GM19099 (cell line): ENCODE results near the gene RRAGA.

Experiments
- POLR2A ChIP-seq: IDR thresholded peaks from 3 replicates; pipeline ENCODE4 v1.6.1; 2011; ENCODE audit warnings: low read depth; ENCODE audit not compliant: insufficient read length; ENCODE audit errors: extremely low read depth

Gene RRAGA

GRCh38 chr9:19048966-19049916, at the start of gene RRAGA:
RRAGA (plus strand) TSS chr9:19049427; CDS start chr9:19049660, 233 bp downstream.
- TF ChIP-seq POLR2A = peak; percentile 93

- TF ChIP-seq POLR2A = no peak
Observed at GRCh38 chr9:19000133-19000532, 49.1 kb upstream of the RRAGA start.

GRCh38 chr9:19009391-19009965, 39.7 kb upstream of the RRAGA start:
- no peak for TF ChIP-seq POLR2A

GRCh38 chr9:19018201-19018600, 31.0 kb upstream of the RRAGA start:
- TF ChIP-seq POLR2A = no peak

- no peak for TF ChIP-seq POLR2A
Observed at GRCh38 chr9:19020886-19021455, 28.3 kb upstream of the RRAGA start.

GRCh38 chr9:19022206-19022605, 27.0 kb upstream of the RRAGA start:
- no peak for TF ChIP-seq POLR2A

- TF ChIP-seq POLR2A = no peak
Observed at GRCh38 chr9:19023078-19023477, 26.1 kb upstream of the RRAGA start.

- TF ChIP-seq POLR2A = no peak
Observed at GRCh38 chr9:19026375-19026774, 22.9 kb upstream of the RRAGA start.

- no peak for TF ChIP-seq POLR2A
Observed at GRCh38 chr9:19027825-19028224, 21.4 kb upstream of the RRAGA start.

GRCh38 chr9:19028835-19029451, 20.3 kb upstream of the RRAGA start:
- TF ChIP-seq POLR2A = no peak

- no peak for TF ChIP-seq POLR2A
Observed at GRCh38 chr9:19030899-19031298, 18.3 kb upstream of the RRAGA start.

GRCh38 chr9:19032406-19032805, 16.8 kb upstream of the RRAGA start:
- no peak for TF ChIP-seq POLR2A

- TF ChIP-seq POLR2A = no peak
Observed at GRCh38 chr9:19033015-19033414, 16.2 kb upstream of the RRAGA start, which contains the start of gene SAXO1. SAXO1 (minus strand) TSS chr9:19033209; CDS start chr9:19032908, 301 bp downstream.

GRCh38 chr9:19036611-19037010, 12.6 kb upstream of the RRAGA start:
- TF ChIP-seq POLR2A = no peak
